SK-N-SH (cell line): Measurements from ENCODE around the gene NAPG. TPM values are rescaled to one million over a fixed set of nuclear protein-coding genes. Genes with fewer than 3 reads are reported as not detected.

Experiments used
- CTCF ChIA-PET: fragments of 300-600, 350-600 bp; formaldehyde crosslinking; extraction: SDS; loops from one replicate; lab custom pipeline; 2021; lab: Yijun Ruan, JAX
- POLR2A ChIA-PET: fragments of 350-600 bp; sonication (Branson Sonifier 250); formaldehyde crosslinking; extraction: SDS; loops from one replicate; lab custom pipeline; 2020; ENCODE audit warnings: antibody characterized with exemption, inconsistent platforms; lab: Yijun Ruan, JAX
- DNase-seq: peaks from one replicate; pipeline ENCODE4 v3.0.0; 2012
- H2AFZ ChIP-seq: fragments of 200-600 bp; sonication (generic); 2 replicates; pipeline ENCODE4 v1.8.1; 2016; ENCODE audit warnings: antibody characterized with exemption, mild to moderate bottlenecking, low read depth
- H3F3A ChIP-seq: fragments of 200-600 bp; sonication (generic); replicated peaks from 2 replicates; pipeline ENCODE3; 2016; ENCODE audit warnings: antibody characterized with exemption, mild to moderate bottlenecking; ENCODE audit not compliant: insufficient read depth
- H3K27ac ChIP-seq, 2 experiments: fragments of 200-500 bp in 1 of 2; fragments of 200-600 bp in 1 of 2; sonication (Bioruptor generic) in 1 of 2; sonication (generic), shearing (Covaris generic) in 1 of 2; 2 replicates each; pipeline versions ENCODE4 v1.5.1 to v1.6.1; 2014 to 2016; ENCODE audit warnings: low read depth in 2 of 2, inconsistent platforms in 1 of 2, low read length in 1 of 2, mild to moderate bottlenecking in 1 of 2, mixed read lengths in 1 of 2
- H3K27me3 ChIP-seq: fragments of 200-600 bp; sonication (generic), shearing (Covaris generic); 2 replicates; pipeline ENCODE4 v1.6.1; 2016; ENCODE audit warnings: mixed run types; ENCODE audit not compliant: insufficient read depth
- H3K36me3 ChIP-seq, 2 experiments: fragments of 200-500 bp in 1 of 2; fragments of 200-600 bp in 1 of 2; sonication (Bioruptor generic) in 1 of 2; sonication (generic) in 1 of 2; replicated peaks in 1 of 2; 2 replicates each; pipeline versions ENCODE3 to v1.5.1; 2014 to 2016; ENCODE audit warnings: low read length in 1 of 2, mild to moderate bottlenecking in 1 of 2; ENCODE audit not compliant: insufficient read depth in 2 of 2, control insufficient read depth in 1 of 2
- H3K4me1 ChIP-seq, 2 experiments: fragments of 200-500 bp in 1 of 2; fragments of 200-600 bp in 1 of 2; sonication (Bioruptor generic) in 1 of 2; sonication (generic), shearing (Covaris generic) in 1 of 2; 2 replicates each; pipeline versions ENCODE4 v1.5.1 to v1.6.1; 2014 to 2016; ENCODE audit warnings: low read depth in 1 of 2, low read length in 1 of 2, mixed run types in 1 of 2; ENCODE audit not compliant: insufficient read depth in 2 of 2, control insufficient read depth in 1 of 2
- H3K4me2 ChIP-seq: fragments of 200-600 bp; sonication (generic), shearing (Covaris generic); 2 replicates; pipeline ENCODE4 v1.6.1; 2017; ENCODE audit warnings: mixed run types
- H3K4me3 ChIP-seq, 2 experiments: fragments of 200-500 bp in 1 of 2; fragments of 200-600 bp in 1 of 2; sonication (Bioruptor generic) in 1 of 2; sonication (generic), shearing (Covaris generic) in 1 of 2; 2 replicates each; pipeline versions ENCODE4 v1.5.1 to v1.8.1; 2014 to 2016; ENCODE audit warnings: low read depth in 2 of 2, inconsistent platforms in 1 of 2, low read length in 1 of 2, mild to moderate bottlenecking in 1 of 2, mixed read lengths in 1 of 2, moderate library complexity in 1 of 2
- H3K79me2 ChIP-seq: fragments of 200-600 bp; sonication (generic); 2 replicates; pipeline ENCODE4 v1.8.1; 2017; ENCODE audit warnings: mild to moderate bottlenecking; ENCODE audit not compliant: insufficient read depth
- H3K9ac ChIP-seq: fragments of 200-600 bp; sonication (generic); 2 replicates; pipeline ENCODE4 v1.6.1; 2017; ENCODE audit warnings: mixed run types
- H3K9me2 ChIP-seq: fragments of 200-600 bp; sonication (generic); 2 replicates; pipeline ENCODE4 v1.6.1; 2017; ENCODE audit warnings: mixed run types
- H3K9me3 ChIP-seq: fragments of 200-600 bp; sonication (generic); 2 replicates; pipeline ENCODE4 v1.6.1; 2017; ENCODE audit warnings: mixed run types, mild to moderate bottlenecking, moderate library complexity
- H4K20me1 ChIP-seq: fragments of 200-600 bp; sonication (generic); 2 replicates; pipeline ENCODE4 v1.6.1; 2017; ENCODE audit warnings: mild to moderate bottlenecking, mixed run types; ENCODE audit not compliant: insufficient read depth
- ELF1 ChIP-seq: IDR thresholded peaks from 2 replicates; pipeline ENCODE4 v1.4.0; 2012
- EZH2phosphoT487 ChIP-seq: fragments of 200-600 bp; sonication (generic); IDR thresholded peaks from 2 replicates; pipeline ENCODE4 v1.6.1; 2017; ENCODE audit warnings: low read depth, mixed run types, mild to moderate bottlenecking, antibody characterized with exemption, moderate library complexity, borderline replicate concordance
- FOSL2 ChIP-seq: IDR thresholded peaks from 2 replicates; pipeline ENCODE4 v1.4.0; 2012; ENCODE audit warnings: low read depth, mild to moderate bottlenecking, moderate library complexity, borderline replicate concordance
- FOXJ3 ChIP-seq: sonication (generic); formaldehyde crosslinking; IDR thresholded peaks from 2 replicates; pipeline ENCODE4 v1.5.1; 2020; ENCODE audit warnings: mild to moderate bottlenecking, missing genetic modification reagents
- JUND ChIP-seq: IDR thresholded peaks from 2 replicates; pipeline ENCODE4 v1.4.0; 2012
- MEF2A ChIP-seq: IDR thresholded peaks from 2 replicates; pipeline ENCODE4 v1.4.0; 2012; ENCODE audit warnings: low read depth, borderline replicate concordance
- MXI1 ChIP-seq: IDR thresholded peaks from 2 replicates; pipeline ENCODE4 v1.6.1; 2012; ENCODE audit warnings: mild to moderate bottlenecking, low read depth, low read length, improper control_type of control experiment
- NFIC ChIP-seq: IDR thresholded peaks from 2 replicates; pipeline ENCODE4 v1.4.0; 2012; ENCODE audit warnings: borderline replicate concordance
- RAD21 ChIP-seq: IDR thresholded peaks from 2 replicates; pipeline ENCODE4 v1.6.1; 2012; ENCODE audit warnings: mild to moderate bottlenecking, low read length
- RCOR1 ChIP-seq: fragments of 150-350 bp; IDR thresholded peaks from 2 replicates; pipeline ENCODE4 v1.6.1; 2017; ENCODE audit warnings: antibody characterized with exemption, low read length
- RFX5 ChIP-seq: IDR thresholded peaks from 2 replicates; pipeline ENCODE4 v1.6.1; 2012; ENCODE audit warnings: mild to moderate bottlenecking, improper control_type of control experiment, low read length
- TCF12 ChIP-seq: IDR thresholded peaks from 2 replicates; pipeline ENCODE4 v1.4.0; 2012
- USF1 ChIP-seq: IDR thresholded peaks from 2 replicates; pipeline ENCODE4 v1.4.0; 2012; ENCODE audit warnings: low read depth, borderline replicate concordance
- YY1 ChIP-seq: IDR thresholded peaks from 2 replicates; pipeline ENCODE4 v1.4.0; 2012; ENCODE audit warnings: low read depth, mild to moderate bottlenecking
- WGBS: methylation state at CpG from one replicate; pipeline ENCODE4 v1.1.6; 2017; ENCODE audit warnings: low lambda C conversion rate; 5-methylcytosine and 5-hydroxymethylcytosine counted together
- polyA plus RNA-seq, 3 experiments: library from polyadenylated mRNA; depleted of rRNA; stranded (reverse); fragments of >200 nt; gene quantifications; 2 replicates each; pipeline ENCODE4 v1.2.3, GENCODE V29; 2012
- TF ChIP-seq, protein P1 (sequence below): fragments of 200-600 bp; sonication (generic); IDR thresholded peaks from 2 replicates; pipeline ENCODE4 v1.6.1; 2017; ENCODE audit warnings: antibody characterized with exemption, mild to moderate bottlenecking, moderate library complexity
- TF ChIP-seq, protein P2 (sequence below): IDR thresholded peaks from 2 replicates; pipeline ENCODE4 v1.4.0; 2012; ENCODE audit warnings: low read depth, borderline replicate concordance

NAPG gene
- polyA plus RNA-seq, 1 of the 3 experiments (the other 2 are of a cell fraction): 9.2 TPM

DNA sequence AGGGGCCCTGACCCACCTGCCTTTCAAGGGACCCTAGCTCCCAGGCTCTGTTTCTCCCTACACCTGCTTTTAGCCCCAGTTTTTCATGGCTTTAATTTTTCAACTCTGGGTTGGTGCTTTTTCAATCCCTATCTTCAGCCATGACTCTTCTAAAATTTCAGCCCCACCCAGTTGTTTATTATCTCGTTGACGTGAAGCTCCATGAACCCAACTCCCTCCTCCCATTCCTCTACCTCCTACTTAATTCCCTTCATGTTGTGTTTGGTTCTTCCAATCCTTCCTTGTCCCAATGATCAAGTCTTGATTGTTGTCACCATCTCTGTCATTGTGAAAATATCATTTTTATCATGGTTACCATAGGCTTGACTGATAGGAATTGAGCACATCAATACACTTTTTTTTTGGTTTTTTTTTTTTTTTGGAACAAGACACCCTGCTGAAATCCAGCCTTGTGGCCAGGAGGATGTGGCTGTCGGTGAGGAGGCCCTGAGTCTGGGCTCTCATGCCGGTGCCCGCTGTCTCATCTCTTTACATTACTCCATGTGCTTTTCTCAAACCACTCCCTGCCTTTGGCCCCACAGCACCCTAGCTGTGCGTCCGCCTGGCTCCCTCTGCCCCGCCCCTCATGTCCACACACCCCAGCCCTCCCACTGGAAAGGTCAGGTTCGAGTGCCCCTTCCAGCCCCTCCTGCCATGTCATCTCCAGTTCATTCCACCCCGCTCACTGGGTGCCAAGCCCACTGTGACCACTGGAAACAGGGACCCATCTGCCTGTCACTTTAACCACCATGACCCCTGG lies 39.3 kb downstream of the NAPG start:
- CTCF ChIA-PET: no interaction called here

GRCh38 chr18:10565835-10566234 lies 40.0 kb downstream of the NAPG start:
- ChIA-PET POLR2A (no interaction called here), CTCF (interaction anchor here (0.7 kb wide), 1 partner anchor 286 kb away, joined by 3 read pairs; no protein-coding TSS in a partner anchor)
- Histone ChIP-seq H3K36me3 (no peaks in the 10 kb centered on the region), H3K4me3 (no peak overlapping the region), H3K27ac (no peak overlapping the region), H3F3A (no peaks in the 10 kb centered on the region), H2AFZ (no peak overlapping the region), H3K27me3 (no peaks in the 10 kb centered on the region), H3K9ac (no peak overlapping the region), H3K79me2 (no peaks in the 10 kb centered on the region), H3K9me2 (no peaks in the 10 kb centered on the region), H3K4me1 (no peaks in the 10 kb centered on the region), H3K9me3 (no peaks in the 10 kb centered on the region), H4K20me1 (no peaks in the 10 kb centered on the region)
- no peak for DNase-seq
- WGBS: 87% methylated on average over 5 of the region's 5 CpGs
- no peak for TF ChIP-seq NFIC
- TF ChIP-seq FOXJ3 (CRISPR knock-in tag): no peak
- TF ChIP-seq, protein P1, sequence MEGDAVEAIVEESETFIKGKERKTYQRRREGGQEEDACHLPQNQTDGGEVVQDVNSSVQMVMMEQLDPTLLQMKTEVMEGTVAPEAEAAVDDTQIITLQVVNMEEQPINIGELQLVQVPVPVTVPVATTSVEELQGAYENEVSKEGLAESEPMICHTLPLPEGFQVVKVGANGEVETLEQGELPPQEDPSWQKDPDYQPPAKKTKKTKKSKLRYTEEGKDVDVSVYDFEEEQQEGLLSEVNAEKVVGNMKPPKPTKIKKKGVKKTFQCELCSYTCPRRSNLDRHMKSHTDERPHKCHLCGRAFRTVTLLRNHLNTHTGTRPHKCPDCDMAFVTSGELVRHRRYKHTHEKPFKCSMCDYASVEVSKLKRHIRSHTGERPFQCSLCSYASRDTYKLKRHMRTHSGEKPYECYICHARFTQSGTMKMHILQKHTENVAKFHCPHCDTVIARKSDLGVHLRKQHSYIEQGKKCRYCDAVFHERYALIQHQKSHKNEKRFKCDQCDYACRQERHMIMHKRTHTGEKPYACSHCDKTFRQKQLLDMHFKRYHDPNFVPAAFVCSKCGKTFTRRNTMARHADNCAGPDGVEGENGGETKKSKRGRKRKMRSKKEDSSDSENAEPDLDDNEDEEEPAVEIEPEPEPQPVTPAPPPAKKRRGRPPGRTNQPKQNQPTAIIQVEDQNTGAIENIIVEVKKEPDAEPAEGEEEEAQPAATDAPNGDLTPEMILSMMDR: no peak
- no peak for TF ChIP-seq RAD21
- no peak for TF ChIP-seq YY1
- no peak for TF ChIP-seq RCOR1
- TF ChIP-seq TCF12: no peak
- no peak for TF ChIP-seq MXI1
- TF ChIP-seq ELF1: no peak
- no peak for TF ChIP-seq EZH2phosphoT487
- TF ChIP-seq FOSL2: no peak
- TF ChIP-seq RFX5: no peak
- TF ChIP-seq, protein P2, sequence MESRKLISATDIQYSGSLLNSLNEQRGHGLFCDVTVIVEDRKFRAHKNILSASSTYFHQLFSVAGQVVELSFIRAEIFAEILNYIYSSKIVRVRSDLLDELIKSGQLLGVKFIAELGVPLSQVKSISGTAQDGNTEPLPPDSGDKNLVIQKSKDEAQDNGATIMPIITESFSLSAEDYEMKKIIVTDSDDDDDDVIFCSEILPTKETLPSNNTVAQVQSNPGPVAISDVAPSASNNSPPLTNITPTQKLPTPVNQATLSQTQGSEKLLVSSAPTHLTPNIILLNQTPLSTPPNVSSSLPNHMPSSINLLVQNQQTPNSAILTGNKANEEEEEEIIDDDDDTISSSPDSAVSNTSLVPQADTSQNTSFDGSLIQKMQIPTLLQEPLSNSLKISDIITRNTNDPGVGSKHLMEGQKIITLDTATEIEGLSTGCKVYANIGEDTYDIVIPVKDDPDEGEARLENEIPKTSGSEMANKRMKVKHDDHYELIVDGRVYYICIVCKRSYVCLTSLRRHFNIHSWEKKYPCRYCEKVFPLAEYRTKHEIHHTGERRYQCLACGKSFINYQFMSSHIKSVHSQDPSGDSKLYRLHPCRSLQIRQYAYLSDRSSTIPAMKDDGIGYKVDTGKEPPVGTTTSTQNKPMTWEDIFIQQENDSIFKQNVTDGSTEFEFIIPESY: no peak
- no peak for TF ChIP-seq JUND
- no peak for TF ChIP-seq MEF2A
- no peak for TF ChIP-seq USF1
- TF ChIP-seq, all 33 proteins: peak for 0
- H3K4me2 ChIP-seq: no peak overlapping the region

More for the DNA sequence above, 39.3 kb downstream of the NAPG start:
- Histone ChIP-seq H2AFZ (no peak overlapping the region), H3K9ac (no peak overlapping the region), H3K27ac (no peak overlapping the region)
- TF ChIP-seq RCOR1 (no peak), NFIC (no peak), MEF2A (no peak), RAD21 (no peak)
- TF ChIP-seq, all 33 proteins: peak for 0
- Histone ChIP-seq H3K4me3 (no peak overlapping the region), H3K9me3 (no peaks in the 10 kb centered on the region), H3F3A (no peaks in the 10 kb centered on the region), H3K4me1 (peaks cover 0 to 2% of the 10 kb centered on the region in 2 experiments; a peak in 1 of 4 replicates), H3K4me2 (no peak overlapping the region), H3K27me3 (no peaks in the 10 kb centered on the region), H3K36me3 (no peaks in the 10 kb centered on the region), H3K79me2 (no peaks in the 10 kb centered on the region), H4K20me1 (no peaks in the 10 kb centered on the region), H3K9me2 (no peaks in the 10 kb centered on the region)
- 66% methylated on average over 10 of the region's 10 CpGs for WGBS
- no peak for DNase-seq
- POLR2A ChIA-PET: no interaction called here
